COLO829 (cell line): ENCODE measurements around the gene SPOCK1.
"Not testable (repeated sequence)": the region's sequence is repeated elsewhere in the genome, so short reads cannot be mapped to it uniquely, and the experiment has no call there.

Experiments
- DNase-seq: peaks from one replicate; pipeline ENCODE4 v3.0.0; 2012; ENCODE audit warnings: low spot score

The SPOCK1 gene

GRCh38 chr5:137016783-137017324 is 482.3 kb downstream of the SPOCK1 start:
- no peak for DNase-seq

- DNase-seq, result no peak
These were observed 483.5 kb downstream of the SPOCK1 start for GRCh38 chr5:137015540-137016116.

DNA sequence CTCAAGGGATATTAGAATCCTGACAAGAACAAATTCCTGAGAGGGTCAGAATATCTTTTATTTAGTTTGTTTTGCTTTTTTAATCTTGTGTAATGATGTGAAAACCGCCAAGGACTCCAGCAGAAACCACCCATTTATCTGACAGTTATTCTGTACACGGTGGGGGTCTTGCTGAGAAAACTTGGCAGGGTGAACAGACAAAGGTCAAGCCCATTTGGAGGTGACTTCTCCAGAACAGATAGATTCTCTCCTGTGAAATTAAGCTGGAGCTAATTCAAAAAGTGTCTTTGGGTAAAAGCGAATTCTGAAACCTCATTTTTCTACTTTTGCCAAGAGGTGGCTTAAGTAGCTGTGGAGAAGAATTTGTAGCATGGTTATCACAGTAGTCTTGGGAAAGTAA is 484.4 kb downstream of the SPOCK1 start:
- no peak for DNase-seq

DNA sequence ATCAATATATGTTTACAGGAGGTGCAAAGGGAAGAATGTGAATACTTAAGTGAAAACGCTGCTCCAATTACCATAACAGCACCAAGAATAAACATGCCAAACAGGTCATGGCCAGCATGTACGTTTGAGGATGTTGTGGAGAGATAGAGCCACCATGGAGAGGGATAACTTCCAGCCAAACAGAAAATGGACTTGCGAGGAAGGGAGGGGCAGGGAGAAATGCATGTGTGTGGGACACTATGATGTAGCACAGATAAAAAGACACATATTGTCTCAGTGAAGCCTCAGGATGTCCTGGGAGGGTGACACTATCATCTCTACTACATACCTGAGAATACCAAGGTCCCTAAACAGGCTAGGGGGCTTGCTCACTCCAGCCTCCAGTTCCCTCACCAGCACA is 488.9 kb downstream of the SPOCK1 start:
- no peak for DNase-seq

DNA sequence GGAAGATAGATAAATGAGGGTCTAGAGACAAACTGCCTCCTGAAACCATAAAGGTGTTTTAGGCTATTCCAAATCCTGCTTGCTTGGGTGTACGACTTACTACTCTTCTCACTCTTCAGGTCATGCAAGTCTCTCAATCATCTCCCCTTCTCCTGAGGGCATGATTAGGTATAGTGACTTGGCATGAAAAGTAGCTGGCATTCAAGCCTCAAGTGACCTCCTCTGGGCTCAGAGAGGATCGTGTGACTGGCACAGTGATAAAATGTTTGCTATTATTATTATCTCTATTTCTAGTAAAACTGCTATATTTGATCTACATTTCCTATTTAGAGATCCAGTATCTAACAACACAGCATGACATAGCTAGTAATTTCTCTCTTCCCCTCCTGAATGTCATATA is 494.8 kb downstream of the SPOCK1 start:
- no peak for DNase-seq

GRCh38 chr5:137001026-137001569 is 498.0 kb downstream of the SPOCK1 start:
- no peak for DNase-seq

DNA sequence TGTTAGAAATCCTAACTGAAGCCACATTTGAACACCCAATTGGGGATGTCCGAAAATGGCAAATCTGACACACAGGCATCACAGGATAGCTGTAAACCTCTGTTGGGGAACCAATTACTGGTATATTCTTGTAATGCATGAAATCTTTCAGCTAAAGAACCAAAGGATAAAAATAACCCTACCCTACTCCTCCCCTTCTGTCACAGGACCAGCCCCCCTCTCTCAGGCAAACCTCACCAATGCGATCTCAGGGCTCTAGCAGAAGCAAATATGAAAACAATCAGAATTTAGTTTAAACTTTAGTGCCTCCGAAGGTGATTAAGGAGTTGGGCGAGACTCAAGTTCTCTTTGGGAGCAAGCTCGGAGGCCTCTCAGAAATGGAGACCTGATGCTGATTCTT is 499.3 kb downstream of the SPOCK1 start:
- DNase-seq, result no peak

DNA sequence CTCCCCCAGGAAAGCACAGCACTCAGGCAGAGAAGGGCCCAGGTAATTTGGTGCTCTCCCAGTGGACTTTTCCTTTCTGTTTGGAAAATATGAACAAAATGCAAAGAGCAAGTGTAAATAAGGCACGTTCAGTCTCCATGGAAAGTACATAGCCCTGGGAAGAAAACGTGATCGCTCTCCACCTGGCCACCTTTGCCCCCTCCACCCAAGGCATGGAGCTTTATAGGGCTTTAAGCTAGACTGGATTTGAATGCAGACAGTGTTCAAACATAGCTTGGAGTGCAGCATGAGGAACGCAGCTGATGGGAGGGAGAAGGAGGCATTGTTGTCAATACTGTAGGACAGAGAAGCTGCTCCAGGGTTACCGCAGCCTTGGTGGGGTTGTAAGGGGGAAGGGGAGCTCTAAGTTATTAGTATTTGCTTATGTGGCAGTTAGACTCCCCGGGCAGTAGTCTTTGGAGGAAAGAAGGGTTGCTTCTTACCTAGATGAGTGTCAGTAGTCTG is 500.2 kb downstream of the SPOCK1 start:
- DNase-seq, result no peak

DNA sequence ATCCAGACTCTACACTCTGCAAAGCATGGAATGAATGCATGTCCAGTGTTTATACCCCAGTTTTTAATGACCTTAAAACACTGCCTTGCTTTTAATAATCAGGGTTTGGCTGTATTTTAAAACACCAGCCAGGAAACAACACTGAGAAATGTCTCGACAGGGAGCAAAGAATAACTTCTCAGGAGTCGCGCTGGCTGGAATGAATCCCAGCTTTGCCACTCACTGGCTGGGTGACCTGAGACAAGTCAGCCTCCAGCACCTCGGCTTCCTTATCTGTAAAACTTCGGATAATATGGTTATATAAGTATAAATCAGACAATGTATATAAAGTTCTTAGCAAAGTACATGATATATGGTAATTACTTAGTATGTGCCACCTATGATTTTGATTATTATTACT is 505.0 kb downstream of the SPOCK1 start:
- DNase-seq, result no peak

DNA sequence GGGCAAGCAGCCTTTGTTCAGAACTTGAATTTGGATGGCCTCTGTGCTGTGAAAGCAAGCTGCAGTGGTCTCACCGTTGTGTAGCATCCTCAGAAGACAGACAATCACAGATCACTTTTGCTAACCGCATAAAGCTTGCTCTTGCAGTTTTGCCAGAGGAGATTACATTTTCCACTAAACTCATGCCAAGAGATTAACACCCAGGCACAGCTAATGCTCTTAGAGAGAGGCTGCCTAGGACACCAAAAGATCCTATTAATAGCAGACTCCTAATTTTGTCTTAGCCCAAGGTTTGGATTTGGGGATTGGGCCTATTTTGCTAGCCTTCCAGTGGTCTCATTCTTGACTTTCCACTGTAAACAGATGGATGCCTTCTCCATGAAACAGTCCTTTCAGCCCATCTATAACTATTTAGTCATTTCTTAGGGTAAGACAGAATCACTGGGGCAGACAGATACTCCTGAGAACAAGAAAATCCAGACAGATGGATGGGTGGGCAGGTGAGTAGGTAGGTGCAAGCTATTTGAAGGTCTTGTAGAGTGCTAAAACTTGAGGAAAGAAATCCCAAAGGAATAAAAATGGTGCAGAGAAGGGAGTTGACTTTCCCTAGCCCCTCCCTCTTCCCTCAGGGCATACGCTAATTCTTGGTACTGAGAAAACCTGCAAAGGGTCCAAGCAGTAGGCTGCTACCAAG is 506.2 kb downstream of the SPOCK1 start:
- DNase-seq, result no peak

- DNase-seq, result no peak
These were observed 513.2 kb downstream of the SPOCK1 start for GRCh38 chr5:136985785-136986475.

GRCh38 chr5:136984772-136985446 is 514.2 kb downstream of the SPOCK1 start:
- no peak for DNase-seq

DNA sequence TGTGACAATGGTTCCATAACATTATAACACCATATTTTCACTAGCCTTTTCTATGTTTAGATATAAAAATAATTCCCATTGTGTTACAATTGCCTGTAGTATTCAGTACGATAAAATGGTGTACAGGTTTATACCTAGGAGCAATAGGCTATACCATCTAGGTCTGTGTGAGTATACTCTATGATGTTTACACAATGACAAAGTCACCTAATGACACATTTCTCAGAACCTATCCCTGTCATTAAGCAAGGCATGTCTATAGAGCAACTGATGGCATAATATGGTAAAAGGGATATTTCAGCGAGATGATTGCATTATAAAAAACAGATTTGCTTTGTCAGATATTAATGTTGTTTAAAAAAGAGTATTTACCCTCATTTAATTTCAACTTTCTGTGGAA is 517.2 kb downstream of the SPOCK1 start:
- DNase-seq, result no peak

- no peak for DNase-seq
These were observed 520.0 kb downstream of the SPOCK1 start for GRCh38 chr5:136979131-136979530.

- DNase-seq, result no peak
These were observed 535.6 kb downstream of the SPOCK1 start for GRCh38 chr5:136963504-136963903.

GRCh38 chr5:136957428-136957827 is 541.7 kb downstream of the SPOCK1 start:
- no peak for DNase-seq

DNA sequence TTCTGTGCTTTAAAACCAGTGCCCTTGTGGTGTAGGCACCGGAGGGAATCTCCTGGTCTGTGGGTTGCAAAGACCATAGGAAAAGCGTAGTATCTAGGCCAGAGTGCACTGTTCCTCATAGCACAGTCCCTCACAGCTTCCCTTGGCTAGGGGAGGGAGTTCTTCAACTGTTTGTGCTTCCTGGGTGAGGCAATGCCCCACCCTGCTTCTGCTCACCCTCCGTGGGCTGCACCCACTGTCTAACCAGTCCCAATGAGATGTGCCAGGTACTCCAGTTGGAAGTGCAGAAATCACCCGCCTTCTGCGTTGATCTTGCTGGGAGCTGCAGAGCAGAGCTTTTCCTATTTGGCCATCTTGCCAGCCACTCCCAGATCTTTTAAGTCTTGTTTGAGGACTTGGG is 545.0 kb downstream of the SPOCK1 start:
- DNase-seq, result not testable (repeated sequence)

DNA sequence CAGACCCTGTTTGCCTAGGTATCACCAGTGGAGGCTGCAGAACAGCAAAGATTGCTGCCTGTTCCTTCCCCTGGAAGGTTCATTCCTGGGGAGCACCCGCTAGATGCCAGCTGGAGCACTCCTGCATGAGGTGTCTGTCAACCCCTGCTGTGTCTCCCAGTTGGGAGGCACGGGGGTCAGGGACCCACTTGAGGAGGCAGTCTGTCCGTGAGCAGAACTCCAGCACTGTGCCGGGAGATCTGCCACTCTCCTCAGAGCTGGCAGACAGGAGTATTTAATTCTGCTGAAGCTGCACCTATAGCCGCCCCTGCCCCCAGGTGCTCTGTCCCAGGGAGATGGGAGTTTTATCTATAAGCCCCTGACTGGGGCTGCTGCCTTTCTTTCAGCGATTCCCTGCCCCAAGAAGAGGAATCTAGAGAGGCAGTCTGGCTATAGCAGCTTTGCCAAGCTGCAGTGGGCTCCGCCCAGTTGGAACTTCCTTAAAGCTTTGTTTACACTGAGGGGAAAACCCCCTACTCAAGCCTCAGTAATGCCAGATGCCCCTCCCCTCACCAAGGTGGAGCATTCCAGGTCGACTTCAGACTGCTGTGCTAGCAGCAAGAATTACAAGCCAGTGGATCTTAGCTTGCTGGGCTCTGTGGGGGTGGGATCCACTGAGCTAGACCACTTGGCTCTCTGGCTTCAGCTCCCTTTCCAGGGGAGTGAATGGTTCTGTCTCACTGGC is 545.6 kb downstream of the SPOCK1 start:
- not testable (repeated sequence) for DNase-seq

GRCh38 chr5:136927571-136927970 is 571.6 kb downstream of the SPOCK1 start:
- DNase-seq, result no peak

DNA sequence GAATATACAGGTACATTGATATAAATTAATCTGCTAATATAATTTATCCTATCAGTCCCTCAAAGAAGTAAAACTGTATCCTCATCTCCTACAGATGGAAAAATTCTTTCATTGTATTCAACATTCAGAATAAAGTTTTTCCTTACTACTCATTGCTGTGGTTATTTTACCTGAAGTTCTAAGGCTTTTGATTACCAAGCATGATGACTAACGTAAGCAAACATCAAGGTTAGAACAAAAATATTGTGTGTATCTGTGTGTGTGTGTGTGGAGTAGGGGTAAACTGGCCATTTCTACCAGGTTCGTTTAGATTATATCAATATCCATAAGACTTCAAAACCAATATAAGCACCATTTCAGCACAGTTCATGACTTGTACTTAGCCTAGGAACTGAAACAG is 573.1 kb downstream of the SPOCK1 start:
- DNase-seq, result no peak
